ENCODE results near the gene CCDC15. TPM values are rescaled to one million over a fixed set of nuclear protein-coding genes. Genes with fewer than 3 reads are reported as not detected.

Gene CCDC15
- total and polyA plus RNA-seq, 2 donors: 1.7 to 7.0 TPM

GRCh38 chr11:124938206-124938765 lies 15.7 kb upstream of the CCDC15 start:
- Histone ChIP-seq H3K9me3 (ENCODE audit: control insufficient read depth in 2 of 2, insufficient read depth in 1 of 2, low read length in 1 of 2) (no peaks in the 10 kb centered on the region), H3K27me3 (ENCODE audit: control insufficient read depth in 2 of 2, insufficient read depth in 1 of 2, low read length in 1 of 2) (peaks cover 0 to 7% of the 10 kb centered on the region in 2 donors), H3K36me3 (ENCODE audit: control insufficient read depth in 2 of 2, insufficient read depth in 2 of 2, low read length in 1 of 2) (no peaks in the 10 kb centered on the region), H3K27ac (ENCODE audit: low read depth in 1 of 2, low read length in 1 of 2) (no peak overlapping the region), H3K4me1 (ENCODE audit: control insufficient read depth in 2 of 2, insufficient read depth in 2 of 2, low read length in 2 of 2) (peaks cover 0 to 1% of the 10 kb centered on the region in 2 donors), H3K4me3 (ENCODE audit: low read length in 2 of 2) (no peak overlapping the region)
- DNase-seq (ENCODE audit: low read depth in 6 of 9, low spot score in 9 of 9): no peak
- whole genome bisulfite sequencing: 92% methylated on average over 6 of the region's 6 CpGs

GRCh38 chr11:124938970-124939369 lies 15.0 kb upstream of the CCDC15 start:
- WGBS: 97% methylated on average over 6 of the region's 6 CpGs
- Histone ChIP-seq H3K27me3 (ENCODE audit: control insufficient read depth in 2 of 2, insufficient read depth in 1 of 2, low read length in 1 of 2) (peaks cover 0 to 7% of the 10 kb centered on the region in 2 donors), H3K9me3 (ENCODE audit: control insufficient read depth in 2 of 2, insufficient read depth in 1 of 2, low read length in 1 of 2) (no peaks in the 10 kb centered on the region), H3K4me3 (ENCODE audit: low read length in 2 of 2) (no peak overlapping the region), H3K4me1 (ENCODE audit: control insufficient read depth in 2 of 2, insufficient read depth in 2 of 2, low read length in 2 of 2) (peaks cover 0 to 6% of the 10 kb centered on the region in 2 donors), H3K36me3 (ENCODE audit: control insufficient read depth in 2 of 2, insufficient read depth in 2 of 2, low read length in 1 of 2) (no peaks in the 10 kb centered on the region), H3K27ac (ENCODE audit: low read depth in 1 of 2, low read length in 1 of 2) (no peak overlapping the region)
- no peak for DNase-seq (ENCODE audit: low read depth in 6 of 9, low spot score in 9 of 9)

GRCh38 chr11:124941703-124942102 lies 12.3 kb upstream of the CCDC15 start:
- H3K36me3 ChIP-seq (ENCODE audit: control insufficient read depth in 2 of 2, insufficient read depth in 2 of 2, low read length in 1 of 2): no peaks in the 10 kb centered on the region
- no peak for DNase-seq (ENCODE audit: low read depth in 6 of 9, low spot score in 9 of 9)
- H3K4me3 ChIP-seq (ENCODE audit: low read length in 2 of 2): no peak overlapping the region
- 95% methylated on average over 1 of the region's 1 CpG for WGBS
- no peaks in the 10 kb centered on the region for H3K27me3 ChIP-seq (ENCODE audit: control insufficient read depth in 2 of 2, insufficient read depth in 1 of 2, low read length in 1 of 2)
- no peaks in the 10 kb centered on the region for H3K9me3 ChIP-seq (ENCODE audit: control insufficient read depth in 2 of 2, insufficient read depth in 1 of 2, low read length in 1 of 2)
- peaks cover 0 to 8% of the 10 kb centered on the region in 2 donors for H3K4me1 ChIP-seq (ENCODE audit: control insufficient read depth in 2 of 2, insufficient read depth in 2 of 2, low read length in 2 of 2)
- no peak overlapping the region for H3K27ac ChIP-seq (ENCODE audit: low read depth in 1 of 2, low read length in 1 of 2)

GRCh38 chr11:124942466-124943253 lies 11.3 kb upstream of the CCDC15 start:
- WGBS: 94% methylated on average over 6 of the region's 6 CpGs
- H3K4me3 ChIP-seq (ENCODE audit: low read length in 2 of 2): no peak overlapping the region
- DNase-seq (ENCODE audit: low read depth in 6 of 9, low spot score in 9 of 9): no peak
- H3K27ac ChIP-seq (ENCODE audit: low read depth in 1 of 2, low read length in 1 of 2): no peak overlapping the region
- no peaks in the 10 kb centered on the region for H3K36me3 ChIP-seq (ENCODE audit: control insufficient read depth in 2 of 2, insufficient read depth in 2 of 2, low read length in 1 of 2)
- H3K27me3 ChIP-seq (ENCODE audit: control insufficient read depth in 2 of 2, insufficient read depth in 1 of 2, low read length in 1 of 2): no peaks in the 10 kb centered on the region
- peaks cover 0 to 8% of the 10 kb centered on the region in 2 donors for H3K4me1 ChIP-seq (ENCODE audit: control insufficient read depth in 2 of 2, insufficient read depth in 2 of 2, low read length in 2 of 2)
- no peaks in the 10 kb centered on the region for H3K9me3 ChIP-seq (ENCODE audit: control insufficient read depth in 2 of 2, insufficient read depth in 1 of 2, low read length in 1 of 2)

- no peaks in the 10 kb centered on the region for H3K27me3 ChIP-seq (ENCODE audit: control insufficient read depth in 2 of 2, insufficient read depth in 1 of 2, low read length in 1 of 2)
These were observed 10.8 kb upstream of the CCDC15 start for GRCh38 chr11:124943254-124943616.

GRCh38 chr11:124943741-124944140 lies 10.3 kb upstream of the CCDC15 start:
- 9% methylated on average over 1 of the region's 1 CpG for WGBS
- Histone ChIP-seq H3K9me3 (ENCODE audit: control insufficient read depth in 2 of 2, insufficient read depth in 1 of 2, low read length in 1 of 2) (no peaks in the 10 kb centered on the region), H3K4me1 (ENCODE audit: control insufficient read depth in 2 of 2, insufficient read depth in 2 of 2, low read length in 2 of 2) (peaks cover 0 to 8% of the 10 kb centered on the region in 2 donors), H3K36me3 (ENCODE audit: control insufficient read depth in 2 of 2, insufficient read depth in 2 of 2, low read length in 1 of 2) (no peaks in the 10 kb centered on the region), H3K27ac (ENCODE audit: low read depth in 1 of 2, low read length in 1 of 2) (peak overlapping the region; percentile 40 to 61), H3K4me3 (ENCODE audit: low read length in 2 of 2) (no peak overlapping the region), H3K27me3 (ENCODE audit: control insufficient read depth in 2 of 2, insufficient read depth in 1 of 2, low read length in 1 of 2) (no peaks in the 10 kb centered on the region)
- peak in 1 of 9 donors; percentile 65 for DNase-seq (ENCODE audit: low read depth in 6 of 9, low spot score in 9 of 9)

More at GRCh38 chr11:124943254-124943616, 10.8 kb upstream of the CCDC15 start:
- Histone ChIP-seq H3K9me3 (ENCODE audit: control insufficient read depth in 2 of 2, insufficient read depth in 1 of 2, low read length in 1 of 2) (no peaks in the 10 kb centered on the region), H3K27ac (ENCODE audit: low read depth in 1 of 2, low read length in 1 of 2) (peak overlapping the region; percentile 36 to 61), H3K4me3 (ENCODE audit: low read length in 2 of 2) (no peak overlapping the region), H3K36me3 (ENCODE audit: control insufficient read depth in 2 of 2, insufficient read depth in 2 of 2, low read length in 1 of 2) (no peaks in the 10 kb centered on the region), H3K4me1 (ENCODE audit: control insufficient read depth in 2 of 2, insufficient read depth in 2 of 2, low read length in 2 of 2) (peaks cover 0 to 8% of the 10 kb centered on the region in 2 donors)
- 85% methylated on average over 5 of the region's 5 CpGs for WGBS
- no peak for DNase-seq (ENCODE audit: low read depth in 6 of 9, low spot score in 9 of 9)

- WGBS: 98% methylated on average over 3 of the region's 3 CpGs
- Histone ChIP-seq H3K9me3 (ENCODE audit: control insufficient read depth in 2 of 2, insufficient read depth in 1 of 2, low read length in 1 of 2) (peaks cover 0 to 3% of the 10 kb centered on the region in 2 donors), H3K27me3 (ENCODE audit: control insufficient read depth in 2 of 2, insufficient read depth in 1 of 2, low read length in 1 of 2) (no peaks in the 10 kb centered on the region), H3K4me1 (ENCODE audit: control insufficient read depth in 2 of 2, insufficient read depth in 2 of 2, low read length in 2 of 2) (peaks cover 0 to 8% of the 10 kb centered on the region in 2 donors), H3K27ac (ENCODE audit: low read depth in 1 of 2, low read length in 1 of 2) (no peak overlapping the region), H3K4me3 (ENCODE audit: low read length in 2 of 2) (no peak overlapping the region), H3K36me3 (ENCODE audit: control insufficient read depth in 2 of 2, insufficient read depth in 2 of 2, low read length in 1 of 2) (no peaks in the 10 kb centered on the region)
- no peak for DNase-seq (ENCODE audit: low read depth in 6 of 9, low spot score in 9 of 9)
These were observed 9.4 kb upstream of the CCDC15 start for GRCh38 chr11:124944565-124944964.

- Histone ChIP-seq H3K4me1 (ENCODE audit: control insufficient read depth in 2 of 2, insufficient read depth in 2 of 2, low read length in 2 of 2) (peaks cover 2 to 18% of the 10 kb centered on the region in 2 donors), H3K27me3 (ENCODE audit: control insufficient read depth in 2 of 2, insufficient read depth in 1 of 2, low read length in 1 of 2) (no peaks in the 10 kb centered on the region), H3K4me3 (ENCODE audit: low read length in 2 of 2) (no peak overlapping the region), H3K27ac (ENCODE audit: low read depth in 1 of 2, low read length in 1 of 2) (no peak overlapping the region), H3K36me3 (ENCODE audit: control insufficient read depth in 2 of 2, insufficient read depth in 2 of 2, low read length in 1 of 2) (no peaks in the 10 kb centered on the region), H3K9me3 (ENCODE audit: control insufficient read depth in 2 of 2, insufficient read depth in 1 of 2, low read length in 1 of 2) (peaks cover 0 to 3% of the 10 kb centered on the region in 2 donors)
- 83% methylated on average over 6 of the region's 6 CpGs for WGBS
- DNase-seq (ENCODE audit: low read depth in 6 of 9, low spot score in 9 of 9): no peak
These were observed 8.2 kb upstream of the CCDC15 start for GRCh38 chr11:124945826-124946225.

GRCh38 chr11:124946735-124947141 lies 7.3 kb upstream of the CCDC15 start:
- H3K4me3 ChIP-seq (ENCODE audit: low read length in 2 of 2): no peak overlapping the region
- DNase-seq (ENCODE audit: low read depth in 6 of 9, low spot score in 9 of 9): no peak
- whole genome bisulfite sequencing: 80% methylated on average over 2 of the region's 2 CpGs
- H3K27ac ChIP-seq (ENCODE audit: low read depth in 1 of 2, low read length in 1 of 2): no peak overlapping the region
- peaks cover 8 to 23% of the 10 kb centered on the region in 2 donors for H3K4me1 ChIP-seq (ENCODE audit: control insufficient read depth in 2 of 2, insufficient read depth in 2 of 2, low read length in 2 of 2)
- H3K27me3 ChIP-seq (ENCODE audit: control insufficient read depth in 2 of 2, insufficient read depth in 1 of 2, low read length in 1 of 2): no peaks in the 10 kb centered on the region
- peaks cover 0 to 3% of the 10 kb centered on the region in 2 donors for H3K9me3 ChIP-seq (ENCODE audit: control insufficient read depth in 2 of 2, insufficient read depth in 1 of 2, low read length in 1 of 2)
- H3K36me3 ChIP-seq (ENCODE audit: control insufficient read depth in 2 of 2, insufficient read depth in 2 of 2, low read length in 1 of 2): no peaks in the 10 kb centered on the region
